Osteocyte (in vitro differentiated cells): ENCODE results near the gene GRIA3. TPM values are rescaled to one million over a fixed set of nuclear protein-coding genes. Genes with fewer than 3 reads are reported as not detected.

ENCODE experiments used
- DNase-seq: peaks from one replicate; pipeline ENCODE4 v3.0.0; 2021; ENCODE audit warnings: mixed read lengths; ENCODE audit not compliant: unreplicated experiment; ENCODE audit errors: extremely low spot score
- H3K27ac Mint-ChIP-seq: one replicate; pipeline ENCODE4 v1.8.0; 2021; ENCODE audit warnings: mild to moderate bottlenecking, mixed read lengths; ENCODE audit not compliant: unreplicated experiment
- H3K27me3 Mint-ChIP-seq: one replicate; pipeline ENCODE4 v1.8.0; 2021; ENCODE audit warnings: mixed read lengths; ENCODE audit not compliant: unreplicated experiment
- H3K36me3 Mint-ChIP-seq: one replicate; pipeline ENCODE4 v1.8.0; 2021; ENCODE audit warnings: mixed read lengths; ENCODE audit not compliant: unreplicated experiment
- H3K4me1 Mint-ChIP-seq: one replicate; pipeline ENCODE4 v1.8.0; 2021; ENCODE audit warnings: mixed read lengths; ENCODE audit not compliant: unreplicated experiment
- H3K4me3 Mint-ChIP-seq: one replicate; pipeline ENCODE4 v1.8.0; 2021; ENCODE audit warnings: mild to moderate bottlenecking, moderate library complexity, mixed read lengths; ENCODE audit not compliant: unreplicated experiment
- H3K9me3 Mint-ChIP-seq: one replicate; pipeline ENCODE4 v1.8.0; 2021; ENCODE audit warnings: mixed read lengths; ENCODE audit not compliant: unreplicated experiment
- total RNA-seq: library from RNA; stranded (reverse); gene quantifications from 2 replicates; pipeline ENCODE4 v1.2.1, GENCODE V29; 2021
- TF ChIP-seq, protein P1 (sequence below): fragments of 200-600 bp; sonication (generic); IDR thresholded peaks from 2 replicates; pipeline ENCODE4 v1.5.0; 2021; ENCODE audit warnings: antibody characterized with exemption, mild to moderate bottlenecking, moderate library complexity

The GRIA3 gene
- total RNA-seq, 1 donor from 2014 or later = not detected

DNA sequence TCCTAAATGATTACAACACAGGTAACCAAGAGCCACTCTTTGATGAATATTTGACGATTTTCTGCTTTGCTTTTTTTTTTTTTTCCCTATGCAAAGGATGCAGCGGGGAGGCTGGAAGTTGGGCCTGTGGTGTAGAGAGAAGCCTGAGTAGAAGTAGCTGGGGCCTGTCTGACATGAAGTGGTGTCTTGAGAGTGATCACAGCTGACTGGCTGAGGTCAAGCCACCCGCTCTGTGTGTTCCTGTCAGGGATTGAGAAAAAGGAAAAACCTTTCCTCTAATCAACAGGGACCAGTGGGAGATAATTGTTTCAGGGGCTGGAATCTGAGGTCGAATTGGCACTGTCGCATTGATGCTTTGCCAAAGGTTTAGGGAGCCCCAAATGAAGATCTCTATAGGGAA lies 258.7 kb downstream of the GRIA3 start:
- no peaks in the 10 kb centered on the region for H3K36me3 Mint-ChIP-seq
- H3K27ac Mint-ChIP-seq = no peak overlapping the region
- H3K4me3 Mint-ChIP-seq = no peak overlapping the region
- H3K4me1 Mint-ChIP-seq = no peaks in the 10 kb centered on the region
- DNase-seq = no peak
- H3K9me3 Mint-ChIP-seq = peaks cover 26% of the 10 kb centered on the region
- TF ChIP-seq, protein P1, sequence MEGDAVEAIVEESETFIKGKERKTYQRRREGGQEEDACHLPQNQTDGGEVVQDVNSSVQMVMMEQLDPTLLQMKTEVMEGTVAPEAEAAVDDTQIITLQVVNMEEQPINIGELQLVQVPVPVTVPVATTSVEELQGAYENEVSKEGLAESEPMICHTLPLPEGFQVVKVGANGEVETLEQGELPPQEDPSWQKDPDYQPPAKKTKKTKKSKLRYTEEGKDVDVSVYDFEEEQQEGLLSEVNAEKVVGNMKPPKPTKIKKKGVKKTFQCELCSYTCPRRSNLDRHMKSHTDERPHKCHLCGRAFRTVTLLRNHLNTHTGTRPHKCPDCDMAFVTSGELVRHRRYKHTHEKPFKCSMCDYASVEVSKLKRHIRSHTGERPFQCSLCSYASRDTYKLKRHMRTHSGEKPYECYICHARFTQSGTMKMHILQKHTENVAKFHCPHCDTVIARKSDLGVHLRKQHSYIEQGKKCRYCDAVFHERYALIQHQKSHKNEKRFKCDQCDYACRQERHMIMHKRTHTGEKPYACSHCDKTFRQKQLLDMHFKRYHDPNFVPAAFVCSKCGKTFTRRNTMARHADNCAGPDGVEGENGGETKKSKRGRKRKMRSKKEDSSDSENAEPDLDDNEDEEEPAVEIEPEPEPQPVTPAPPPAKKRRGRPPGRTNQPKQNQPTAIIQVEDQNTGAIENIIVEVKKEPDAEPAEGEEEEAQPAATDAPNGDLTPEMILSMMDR = no peak
- no peaks in the 10 kb centered on the region for H3K27me3 Mint-ChIP-seq

DNA sequence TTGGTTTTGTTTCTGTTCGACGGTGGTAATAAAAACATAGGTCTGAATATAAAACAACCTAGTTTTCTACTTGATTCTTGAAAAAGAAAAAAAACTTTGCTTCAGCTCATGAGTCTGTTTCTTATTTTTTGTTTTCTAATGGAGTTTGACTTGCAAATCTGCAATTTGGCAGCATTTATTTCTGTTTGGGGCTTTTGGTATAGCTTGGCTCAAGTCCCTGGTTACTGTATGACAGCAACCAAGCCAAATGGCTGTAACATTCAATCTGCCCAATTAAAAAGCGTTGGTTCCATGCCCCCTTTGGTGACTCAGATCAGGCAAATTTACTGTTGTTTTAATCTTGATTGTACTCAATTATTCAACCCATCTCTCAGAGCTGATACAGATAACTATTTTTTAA lies 263.4 kb downstream of the GRIA3 start:
- no peaks in the 10 kb centered on the region for H3K36me3 Mint-ChIP-seq
- no peak for DNase-seq

DNA sequence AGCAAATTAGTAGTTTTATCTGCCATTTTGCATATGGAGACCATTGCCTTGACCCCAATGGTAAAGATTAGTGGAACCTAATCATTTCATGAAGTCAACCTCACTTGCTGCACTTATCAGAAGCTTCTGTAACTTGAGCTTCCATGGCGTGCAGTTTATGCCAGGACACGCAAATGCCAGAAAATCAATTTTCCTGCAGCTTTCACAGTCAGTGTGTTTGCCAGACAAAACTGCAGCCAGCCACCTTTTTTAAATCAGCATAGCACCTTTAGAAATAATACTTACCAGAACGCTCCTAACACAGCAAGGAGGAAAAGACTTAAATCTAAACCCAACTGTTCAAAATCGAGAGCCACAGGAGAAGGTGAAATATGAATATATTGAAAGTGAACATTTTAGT lies 265.3 kb downstream of the GRIA3 start:
- DNase-seq = no peak
- no peaks in the 10 kb centered on the region for H3K4me1 Mint-ChIP-seq
- H3K9me3 Mint-ChIP-seq = peaks cover 12% of the 10 kb centered on the region
- no peaks in the 10 kb centered on the region for H3K36me3 Mint-ChIP-seq
- no peak overlapping the region for H3K27ac Mint-ChIP-seq
- H3K4me3 Mint-ChIP-seq = no peak overlapping the region
- TF ChIP-seq, protein P1 = no peak
- no peaks in the 10 kb centered on the region for H3K27me3 Mint-ChIP-seq

More for the DNA sequence above, 263.4 kb downstream of the GRIA3 start:
- no peak overlapping the region for H3K4me3 Mint-ChIP-seq
- H3K4me1 Mint-ChIP-seq = no peaks in the 10 kb centered on the region
- H3K27me3 Mint-ChIP-seq = no peaks in the 10 kb centered on the region
- H3K9me3 Mint-ChIP-seq = peaks cover 12% of the 10 kb centered on the region
- no peak overlapping the region for H3K27ac Mint-ChIP-seq
- TF ChIP-seq, protein P1 = no peak

DNA sequence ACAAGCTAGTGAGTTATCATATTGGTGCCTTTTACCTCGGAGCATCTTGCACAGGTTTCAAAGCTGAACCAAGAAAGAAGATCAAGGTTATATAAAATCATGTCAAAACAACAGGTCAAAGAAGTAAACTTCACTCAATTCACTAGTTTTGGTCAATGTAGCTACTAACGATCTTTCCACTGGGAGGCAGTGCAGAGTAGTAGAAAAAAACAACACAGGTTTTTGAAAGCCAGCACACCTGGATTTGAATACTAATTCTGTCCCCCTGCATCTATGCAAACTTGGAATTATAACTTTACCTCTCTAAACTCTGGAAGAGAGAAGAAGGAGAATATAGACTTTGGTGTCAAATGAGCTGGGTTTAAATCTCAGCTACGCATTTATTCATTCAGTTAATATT lies 266.1 kb downstream of the GRIA3 start:
- DNase-seq = no peak
- H3K36me3 Mint-ChIP-seq = no peaks in the 10 kb centered on the region
- no peak overlapping the region for H3K27ac Mint-ChIP-seq
- no peaks in the 10 kb centered on the region for H3K27me3 Mint-ChIP-seq
- TF ChIP-seq, protein P1 = peak; percentile 27
- peaks cover 10% of the 10 kb centered on the region for H3K9me3 Mint-ChIP-seq
- no peak overlapping the region for H3K4me3 Mint-ChIP-seq
- H3K4me1 Mint-ChIP-seq = no peaks in the 10 kb centered on the region

DNA sequence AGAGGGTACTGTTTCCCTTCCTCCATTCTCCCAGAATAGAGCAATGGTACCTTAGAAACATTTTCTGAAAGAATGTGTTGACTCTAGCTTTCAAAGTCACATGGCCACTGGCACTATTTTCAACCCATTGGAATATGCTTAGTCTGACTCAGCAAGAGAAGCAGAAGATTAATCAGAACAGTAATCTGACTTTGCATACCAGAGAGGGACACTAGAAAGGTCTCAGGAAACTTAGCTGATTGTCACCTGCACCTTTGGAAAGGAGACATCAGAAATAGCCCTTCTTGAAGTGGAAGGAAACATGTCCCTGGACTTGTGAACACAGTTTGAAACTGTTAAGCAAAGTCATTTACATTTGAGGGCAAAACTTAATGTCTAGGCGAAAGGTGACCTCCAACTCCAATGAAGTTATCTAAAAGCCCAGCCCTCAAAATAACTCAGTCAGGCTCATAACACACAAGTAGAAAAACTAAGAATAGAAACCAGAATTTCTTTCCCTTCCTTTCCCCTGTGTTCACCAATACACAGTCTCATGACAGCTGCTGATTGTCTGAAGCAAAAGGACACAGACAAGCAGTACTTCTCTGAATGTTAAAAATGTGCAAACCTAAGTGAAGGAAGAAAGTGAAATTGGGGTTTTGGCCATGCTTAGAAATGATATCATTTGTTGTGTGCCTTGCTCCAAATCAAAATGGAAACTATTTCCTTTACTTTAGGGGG lies 270.8 kb downstream of the GRIA3 start:
- TF ChIP-seq, protein P1 = no peak
- H3K36me3 Mint-ChIP-seq = no peaks in the 10 kb centered on the region
- H3K9me3 Mint-ChIP-seq = peaks cover 5% of the 10 kb centered on the region
- no peak for DNase-seq
- no peak overlapping the region for H3K4me3 Mint-ChIP-seq
- no peaks in the 10 kb centered on the region for H3K4me1 Mint-ChIP-seq
- H3K27ac Mint-ChIP-seq = no peak overlapping the region
- no peaks in the 10 kb centered on the region for H3K27me3 Mint-ChIP-seq
